GM18907 (cell line): Measurements from ENCODE around the gene CEP97.
"Not testable (repeated sequence)": the region's sequence is repeated elsewhere in the genome, so short reads cannot be mapped to it uniquely, and the experiment has no call there.

ENCODE experiments used
- ATAC-seq: cut with Tn5 transposase; IDR thresholded peaks from one replicate; pipeline ENCODE4 v1.9.1; 2021; ENCODE audit warnings: mild to moderate bottlenecking, moderate library complexity; ENCODE audit not compliant: unreplicated experiment

The CEP97 gene, protein sequence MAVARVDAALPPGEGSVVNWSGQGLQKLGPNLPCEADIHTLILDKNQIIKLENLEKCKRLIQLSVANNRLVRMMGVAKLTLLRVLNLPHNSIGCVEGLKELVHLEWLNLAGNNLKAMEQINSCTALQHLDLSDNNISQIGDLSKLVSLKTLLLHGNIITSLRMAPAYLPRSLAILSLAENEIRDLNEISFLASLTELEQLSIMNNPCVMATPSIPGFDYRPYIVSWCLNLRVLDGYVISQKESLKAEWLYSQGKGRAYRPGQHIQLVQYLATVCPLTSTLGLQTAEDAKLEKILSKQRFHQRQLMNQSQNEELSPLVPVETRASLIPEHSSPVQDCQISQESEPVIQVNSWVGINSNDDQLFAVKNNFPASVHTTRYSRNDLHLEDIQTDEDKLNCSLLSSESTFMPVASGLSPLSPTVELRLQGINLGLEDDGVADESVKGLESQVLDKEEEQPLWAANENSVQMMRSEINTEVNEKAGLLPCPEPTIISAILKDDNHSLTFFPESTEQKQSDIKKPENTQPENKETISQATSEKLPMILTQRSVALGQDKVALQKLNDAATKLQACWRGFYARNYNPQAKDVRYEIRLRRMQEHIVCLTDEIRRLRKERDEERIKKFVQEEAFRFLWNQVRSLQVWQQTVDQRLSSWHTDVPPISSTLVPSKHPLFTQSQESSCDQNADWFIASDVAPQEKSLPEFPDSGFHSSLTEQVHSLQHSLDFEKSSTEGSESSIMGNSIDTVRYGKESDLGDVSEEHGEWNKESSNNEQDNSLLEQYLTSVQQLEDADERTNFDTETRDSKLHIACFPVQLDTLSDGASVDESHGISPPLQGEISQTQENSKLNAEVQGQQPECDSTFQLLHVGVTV

DNA sequence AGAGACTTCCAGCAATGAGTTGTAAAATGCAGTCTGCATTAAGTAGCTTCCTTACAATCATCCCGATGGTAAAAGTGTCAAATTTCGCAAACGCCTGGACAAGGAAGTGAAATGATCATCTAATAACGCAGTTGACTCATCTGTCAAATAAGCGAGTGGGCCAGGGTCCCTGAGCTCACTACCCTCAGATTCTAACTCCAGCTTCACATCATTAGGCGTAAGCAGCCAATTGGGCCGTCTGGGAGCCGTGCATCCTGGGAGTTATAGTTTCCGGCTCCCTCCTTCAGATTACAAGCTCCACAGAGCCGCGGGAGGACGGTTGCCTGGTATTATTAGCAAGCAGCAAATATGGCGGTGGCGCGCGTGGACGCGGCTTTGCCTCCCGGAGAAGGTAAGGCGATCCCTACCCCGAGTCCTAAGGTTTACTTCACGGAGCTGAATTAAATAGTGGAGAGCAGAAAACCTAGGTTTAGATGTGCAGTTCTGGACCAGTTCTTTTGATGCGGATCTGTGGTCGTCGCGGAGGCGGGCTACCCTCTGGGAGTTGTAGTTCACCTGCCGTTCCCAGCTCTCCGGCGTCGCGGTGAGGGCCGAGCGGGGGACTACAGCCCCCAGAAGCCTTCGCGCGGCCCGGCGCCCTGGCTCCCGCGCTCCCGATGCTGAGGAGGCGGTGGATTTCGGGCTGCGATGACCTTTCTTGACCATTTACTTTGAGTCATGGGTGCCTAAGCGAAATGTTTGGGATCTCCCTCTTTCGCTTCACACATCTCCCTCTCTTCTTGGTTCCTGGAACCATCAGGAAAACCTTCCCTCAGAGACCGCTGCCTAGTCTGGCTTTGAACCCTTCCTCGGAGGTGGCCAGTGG lies at the start of gene CEP97:
CEP97 (plus strand) TSS at position 286 of the 865 bp plus-strand sequence; CDS start at position 349, 63 bp downstream.
- peak; percentile 93 for ATAC-seq

DNA sequence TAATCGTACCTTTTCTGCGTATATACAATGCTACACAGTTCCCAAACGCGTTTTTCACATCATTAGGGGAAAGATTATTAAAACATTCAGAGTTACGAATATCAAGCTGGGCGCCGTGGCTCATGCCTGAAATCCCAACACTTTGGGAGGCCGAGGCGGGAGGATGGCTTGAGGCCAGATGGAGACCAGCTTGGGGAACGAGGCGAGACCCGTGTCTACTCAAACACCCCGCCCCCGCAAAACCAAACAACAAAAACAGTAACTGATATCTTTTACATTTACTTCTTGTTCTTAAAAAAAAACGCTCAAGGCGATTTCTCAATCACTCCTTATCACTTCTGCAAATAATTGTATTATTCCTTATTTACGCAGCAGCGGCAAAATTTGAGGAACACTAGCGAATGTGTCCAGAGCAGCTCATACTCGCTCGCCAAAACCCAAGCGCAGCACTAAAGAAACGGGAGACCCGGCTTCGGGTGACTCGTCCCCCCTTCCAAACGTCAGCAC lies 48.7 kb upstream of the CEP97 start:
- ATAC-seq: no peak

DNA sequence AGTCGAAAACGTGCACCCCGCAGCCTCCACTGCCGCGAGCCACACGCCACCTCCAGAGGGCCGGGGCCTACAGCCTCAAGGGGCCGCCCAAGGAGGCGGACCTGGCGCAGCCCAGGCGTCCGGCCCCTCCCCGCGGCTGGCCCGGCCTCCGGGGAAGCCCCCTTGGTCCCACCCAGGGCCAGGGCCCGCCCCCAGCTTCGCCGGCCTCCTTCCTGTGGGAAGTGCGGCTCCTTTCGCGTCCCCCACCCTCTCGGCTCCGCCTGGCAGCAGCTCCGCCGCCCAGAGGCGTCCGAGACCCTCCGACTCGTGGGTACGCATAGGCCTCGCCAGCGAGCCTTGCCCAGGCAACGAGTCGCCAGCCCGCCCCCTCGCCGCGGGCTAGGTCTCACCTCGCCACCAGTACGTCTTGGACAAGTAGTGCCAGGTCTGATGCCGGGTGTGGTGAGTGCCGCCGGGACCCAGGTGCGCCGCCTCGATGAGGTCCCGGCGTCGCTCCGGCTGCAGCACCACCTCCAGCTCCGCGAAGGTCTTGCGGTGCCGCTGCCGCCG lies 48.1 kb upstream of the CEP97 start:
- peak; percentile 87 for ATAC-seq

DNA sequence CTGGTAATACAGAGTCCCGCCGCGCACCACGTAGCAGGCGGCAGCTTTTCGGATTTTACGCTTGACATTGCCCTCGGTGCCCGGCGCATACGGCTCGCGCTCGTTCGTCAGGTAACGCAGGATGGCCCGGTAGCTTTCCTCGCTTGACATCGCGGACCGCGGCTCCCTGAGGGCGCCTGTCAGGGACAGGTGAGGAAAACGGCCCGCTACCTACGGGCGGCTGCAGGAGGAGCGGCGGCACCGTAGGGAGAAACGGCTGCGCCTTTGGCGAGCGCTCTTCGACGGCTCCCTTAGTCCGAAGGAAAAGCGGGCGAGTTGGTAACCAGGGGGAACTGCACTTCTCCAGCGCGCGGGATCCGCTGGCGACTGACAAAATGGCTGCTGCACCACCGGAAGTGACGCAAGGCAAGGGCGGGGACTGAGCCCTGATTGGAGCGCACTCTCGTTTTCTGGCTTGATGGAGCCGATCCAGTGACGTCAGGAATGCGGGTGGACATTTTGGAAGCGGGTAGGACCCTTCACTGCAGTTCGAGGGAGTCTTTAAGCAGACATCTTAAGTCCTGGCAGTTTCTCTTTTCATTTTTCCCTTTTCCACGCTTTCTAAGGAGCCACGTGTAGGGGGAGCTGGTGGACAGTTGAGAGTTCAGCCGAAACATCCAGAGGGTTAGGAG lies 47.5 kb upstream of the CEP97 start, which contains the start of gene ZBTB11:
ZBTB11 (minus strand) TSS at position 368 of the 671 bp plus-strand sequence; CDS start at position 150, 218 bp downstream.
- peak; percentile 79 for ATAC-seq

DNA sequence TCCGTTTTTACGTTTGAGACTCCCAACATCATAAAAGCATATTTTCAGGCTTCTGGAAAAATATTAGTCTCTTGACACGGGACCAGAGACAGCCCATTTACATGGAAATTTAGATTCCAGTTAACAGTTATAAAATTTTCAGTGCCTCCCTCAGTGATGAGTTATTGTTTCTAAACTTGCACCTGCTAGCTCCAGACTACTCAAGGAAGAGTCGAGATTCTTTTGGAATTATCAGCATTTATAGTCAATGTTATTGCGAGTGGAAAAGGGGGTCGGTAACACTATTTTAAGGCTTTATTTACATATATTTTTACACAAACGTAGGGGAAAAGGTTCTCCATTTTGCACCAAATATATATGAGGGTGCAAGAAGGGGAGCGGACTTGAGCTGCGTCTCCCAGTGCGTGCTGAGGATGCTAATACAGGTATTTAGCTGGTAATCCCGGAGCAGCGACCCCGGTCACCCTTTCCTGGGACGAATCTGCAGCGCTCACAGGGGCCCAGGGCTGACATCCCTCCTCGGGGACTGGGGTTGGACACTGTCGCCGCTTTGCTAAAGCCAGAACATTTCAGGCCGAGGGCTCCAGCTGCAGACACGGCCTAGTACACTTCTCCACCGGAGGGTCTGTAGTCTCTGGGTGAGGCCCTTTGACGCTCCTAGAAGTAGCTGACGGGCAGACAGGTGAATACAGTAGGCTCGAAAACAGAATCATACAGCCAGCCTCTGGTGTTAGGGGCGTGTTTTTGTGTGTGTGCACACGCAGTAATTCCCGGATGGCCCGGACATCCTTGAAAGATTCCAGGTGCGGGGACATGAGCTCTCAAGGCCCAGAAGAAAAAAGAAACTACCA lies 46.8 kb upstream of the CEP97 start:
- ATAC-seq: no peak

DNA sequence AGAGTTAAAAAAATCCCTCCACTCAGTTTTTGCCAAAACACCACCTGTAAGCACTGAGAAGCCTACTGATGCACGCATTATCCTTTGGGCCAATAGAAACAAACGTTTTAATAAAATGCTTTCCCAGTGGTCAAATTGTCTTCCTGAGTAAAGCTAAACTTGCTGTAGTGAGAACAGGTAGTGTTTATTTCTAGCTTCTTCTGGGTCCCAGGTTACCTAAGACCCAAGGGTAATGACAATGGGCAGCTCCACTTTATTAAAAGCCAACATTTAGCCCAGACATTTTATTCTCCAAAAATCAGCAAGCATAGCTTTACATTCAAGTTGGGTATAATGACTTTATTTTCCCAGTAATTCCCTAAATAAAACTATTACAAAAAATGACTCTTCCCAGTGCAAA lies 45.6 kb upstream of the CEP97 start:
- not testable (repeated sequence) for ATAC-seq

DNA sequence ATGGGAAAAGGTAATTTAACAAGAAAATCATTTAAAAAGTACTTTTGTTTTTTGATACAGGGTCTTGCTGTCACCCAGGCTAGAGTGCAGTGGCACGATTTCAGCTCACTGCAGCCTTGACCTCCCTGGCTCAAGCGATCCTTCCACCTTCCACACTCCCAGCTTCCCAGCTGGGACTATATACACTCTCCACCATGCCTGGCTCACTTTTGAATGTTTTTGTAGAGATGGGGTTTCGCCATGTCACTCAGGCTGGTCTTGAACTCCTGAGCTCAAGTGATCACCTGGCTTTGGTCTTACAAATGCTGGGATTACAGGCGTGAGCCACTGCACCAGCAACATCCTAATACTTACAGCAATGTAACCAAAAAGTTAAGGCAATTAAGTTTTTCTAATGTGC lies 43.9 kb upstream of the CEP97 start:
- no peak for ATAC-seq

DNA sequence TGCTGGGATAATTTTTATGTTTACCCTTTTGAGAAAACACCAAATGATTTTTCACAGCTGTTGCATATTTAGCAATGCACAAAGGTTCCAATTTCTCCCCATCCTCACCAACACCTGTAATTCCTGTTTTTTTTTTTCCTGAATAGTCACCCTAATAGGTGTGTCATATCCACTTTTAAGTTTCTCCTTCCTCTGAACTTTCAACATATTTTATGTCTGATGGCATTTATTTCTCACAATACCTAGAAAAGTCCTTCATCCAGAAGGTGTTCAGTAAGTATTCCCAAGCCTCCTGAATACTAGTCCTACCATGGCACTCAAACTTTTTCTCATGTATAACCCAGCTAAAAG lies 39.4 kb upstream of the CEP97 start:
- no peak for ATAC-seq

DNA sequence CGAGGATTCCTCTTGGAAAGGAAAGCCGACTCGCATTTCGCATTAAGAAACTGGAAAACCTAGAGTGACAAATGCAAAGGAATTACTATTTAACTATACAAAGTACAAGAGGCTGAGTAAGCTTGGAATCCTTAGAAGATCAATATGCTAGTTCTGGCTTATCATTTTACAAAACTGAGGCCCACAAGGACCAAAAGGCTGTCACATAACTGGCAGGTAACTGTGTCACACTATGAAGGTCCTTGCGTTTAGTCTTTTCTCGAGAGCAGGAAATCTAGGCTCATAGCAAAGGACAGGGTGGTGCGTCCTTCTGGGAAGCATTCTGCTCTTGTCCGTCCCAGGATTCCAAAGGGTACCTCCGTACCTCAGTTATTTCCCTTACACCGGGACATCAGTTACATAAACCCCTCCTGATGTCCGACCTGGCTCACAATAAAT lies 38.5 kb upstream of the CEP97 start:
- ATAC-seq: no peak

DNA sequence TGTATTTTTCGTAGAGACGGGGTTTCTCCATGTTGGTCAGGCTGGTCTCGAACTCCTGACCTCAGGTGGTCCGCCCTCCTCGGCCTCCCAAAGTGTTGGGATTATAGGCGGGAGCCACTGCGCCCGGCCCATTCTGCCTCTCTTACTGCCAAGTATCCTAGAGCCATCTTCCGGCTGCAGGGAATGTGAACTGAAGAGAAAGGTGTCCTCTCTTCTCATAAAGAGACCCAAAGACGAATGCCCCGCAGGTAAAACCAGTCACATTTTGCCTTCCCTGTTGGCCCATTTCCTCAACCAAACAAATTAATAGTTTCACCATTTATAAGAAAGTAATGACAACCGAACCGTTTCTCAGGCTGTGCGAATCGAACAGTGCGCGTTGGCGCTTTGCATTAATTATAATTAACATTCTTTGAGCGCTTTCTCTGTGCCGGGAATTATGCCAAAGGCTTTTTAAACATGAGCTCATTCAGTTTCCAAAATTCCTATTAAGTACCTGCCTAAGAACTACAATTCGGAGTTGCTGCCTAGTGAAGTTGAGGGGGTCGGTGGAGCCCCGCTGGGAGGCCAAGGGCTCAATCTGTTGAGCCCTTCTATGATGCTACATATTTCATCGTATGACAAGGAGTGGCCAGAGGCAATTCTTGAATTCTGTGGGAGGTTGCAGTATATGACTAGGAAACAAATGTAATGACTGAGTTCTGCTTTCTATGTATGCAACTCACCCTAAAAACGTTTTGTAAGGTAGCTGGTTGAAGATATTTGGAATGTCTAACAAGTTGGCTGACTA lies 37.1 kb upstream of the CEP97 start:
- ATAC-seq: no peak

DNA sequence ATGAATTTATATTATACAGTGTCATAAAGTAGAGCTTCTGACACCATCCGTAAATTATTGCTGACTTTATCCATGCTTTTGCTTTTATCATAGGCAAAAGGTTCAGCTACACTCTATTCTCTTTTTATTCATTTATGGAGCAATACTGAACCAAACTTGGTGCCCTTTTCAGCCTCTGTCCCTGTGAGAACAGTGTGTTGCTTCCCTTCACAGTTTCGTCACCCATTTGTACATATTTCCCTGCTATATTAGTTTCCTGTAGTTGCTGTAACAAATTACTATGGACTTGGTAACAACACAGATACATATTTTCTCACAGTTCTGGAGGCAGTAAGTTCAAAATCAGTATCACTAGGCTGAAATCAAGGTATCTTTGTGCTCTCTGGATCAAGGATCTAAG lies 35.1 kb upstream of the CEP97 start:
- no peak for ATAC-seq

DNA sequence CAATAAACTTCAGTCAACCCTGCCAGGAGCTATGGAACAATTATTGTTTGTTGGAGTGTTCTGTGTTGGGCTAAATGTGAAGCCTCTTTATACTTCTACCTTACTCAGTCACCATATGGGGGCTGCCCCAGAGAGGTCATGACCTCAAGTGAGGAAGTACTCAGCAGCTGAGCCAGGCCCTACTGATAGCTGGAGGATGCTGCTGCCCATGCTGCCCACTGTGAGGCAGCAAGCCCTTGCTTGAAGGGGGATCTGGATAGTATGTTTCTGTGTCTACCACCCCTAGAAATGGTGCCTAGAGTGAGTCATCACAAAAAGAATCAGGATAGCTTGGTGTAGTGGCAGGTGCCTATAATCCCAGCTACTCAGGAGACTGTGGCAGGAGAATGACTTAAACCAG lies 33.4 kb upstream of the CEP97 start:
- peak; percentile 53 for ATAC-seq

DNA sequence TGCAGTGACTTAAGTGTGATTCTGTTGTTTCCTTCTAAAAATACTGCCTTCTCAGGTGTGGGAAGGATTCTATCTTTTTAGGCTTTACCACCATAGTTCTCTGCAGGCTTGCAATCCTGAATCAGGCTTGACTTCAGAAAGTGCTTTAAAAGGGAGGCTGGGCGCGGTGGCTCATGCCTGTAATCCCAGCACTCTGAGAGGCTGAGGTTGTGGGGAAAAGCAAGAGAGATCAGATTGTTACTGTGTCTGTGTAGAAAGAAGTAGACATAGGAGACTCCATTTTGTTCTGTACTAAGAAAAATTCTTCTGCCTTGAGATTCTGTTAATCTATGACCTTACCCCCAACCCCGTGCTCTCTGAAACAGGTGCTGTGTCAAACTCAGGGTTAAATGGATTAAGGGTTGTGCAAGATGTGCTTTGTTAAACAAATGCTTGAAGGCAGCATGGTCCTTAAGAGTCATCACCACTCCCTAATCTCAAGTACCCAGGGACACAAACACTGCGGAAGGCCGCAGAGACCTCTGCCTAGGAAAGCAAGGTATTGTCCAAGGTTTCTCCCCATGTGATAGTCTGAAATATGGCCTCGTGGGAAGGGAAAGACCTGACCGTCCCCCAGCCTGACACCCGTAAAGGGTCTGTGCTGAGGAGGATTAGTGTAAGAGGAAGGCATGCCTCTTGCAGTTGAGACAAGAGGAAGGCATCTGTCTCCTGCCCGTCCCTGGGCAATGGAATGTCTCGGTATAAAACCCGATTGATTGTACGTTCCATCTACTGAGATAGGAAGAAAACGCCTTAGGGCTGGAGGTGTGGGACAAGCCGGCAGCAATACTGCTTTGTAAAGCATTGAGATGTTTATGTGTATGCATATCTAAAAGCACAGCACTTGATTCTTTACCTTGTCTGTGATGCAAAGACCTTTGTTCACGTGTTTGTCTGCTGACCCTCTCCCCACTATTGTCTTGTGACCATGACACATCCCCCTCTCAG lies 32.4 kb upstream of the CEP97 start:
- not testable (repeated sequence) for ATAC-seq

DNA sequence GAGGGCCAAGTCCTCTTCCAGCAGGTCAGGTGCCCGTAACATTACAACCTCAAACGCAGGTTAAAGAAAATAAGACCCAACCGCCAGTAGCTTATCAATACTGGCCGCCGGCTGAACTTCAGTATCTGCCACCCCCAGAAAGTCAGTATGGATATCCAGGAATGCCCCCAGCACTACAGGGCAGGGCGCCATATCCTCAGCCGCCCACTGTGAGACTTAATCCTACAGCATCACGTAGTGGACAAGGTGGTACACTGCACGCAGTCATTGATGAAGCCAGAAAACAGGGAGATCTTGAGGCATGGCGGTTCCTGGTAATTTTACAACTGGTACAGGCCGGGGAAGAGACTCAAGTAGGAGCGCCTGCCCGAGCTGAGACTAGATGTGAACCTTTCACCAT lies 30.9 kb upstream of the CEP97 start:
- ATAC-seq: peak; percentile 80

DNA sequence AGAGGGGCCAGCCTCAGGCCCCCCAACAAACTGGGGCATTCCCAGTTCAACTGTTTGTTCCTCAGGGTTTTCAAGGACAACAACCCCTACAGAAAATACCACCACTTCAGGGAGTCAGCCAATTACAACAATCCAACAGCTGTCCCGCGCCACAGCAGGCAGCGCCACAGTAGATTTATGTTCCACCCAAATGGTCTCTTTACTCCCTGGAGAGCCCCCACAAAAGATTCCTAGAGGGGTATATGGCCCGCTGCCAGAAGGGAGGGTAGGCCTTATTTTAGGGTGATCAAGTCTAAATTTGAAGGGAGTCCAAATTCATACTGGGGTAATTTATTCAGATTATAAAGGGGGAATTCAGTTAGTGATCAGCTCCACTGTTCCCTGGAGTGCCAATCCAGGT lies 29.6 kb upstream of the CEP97 start:
- ATAC-seq: not testable (repeated sequence)

DNA sequence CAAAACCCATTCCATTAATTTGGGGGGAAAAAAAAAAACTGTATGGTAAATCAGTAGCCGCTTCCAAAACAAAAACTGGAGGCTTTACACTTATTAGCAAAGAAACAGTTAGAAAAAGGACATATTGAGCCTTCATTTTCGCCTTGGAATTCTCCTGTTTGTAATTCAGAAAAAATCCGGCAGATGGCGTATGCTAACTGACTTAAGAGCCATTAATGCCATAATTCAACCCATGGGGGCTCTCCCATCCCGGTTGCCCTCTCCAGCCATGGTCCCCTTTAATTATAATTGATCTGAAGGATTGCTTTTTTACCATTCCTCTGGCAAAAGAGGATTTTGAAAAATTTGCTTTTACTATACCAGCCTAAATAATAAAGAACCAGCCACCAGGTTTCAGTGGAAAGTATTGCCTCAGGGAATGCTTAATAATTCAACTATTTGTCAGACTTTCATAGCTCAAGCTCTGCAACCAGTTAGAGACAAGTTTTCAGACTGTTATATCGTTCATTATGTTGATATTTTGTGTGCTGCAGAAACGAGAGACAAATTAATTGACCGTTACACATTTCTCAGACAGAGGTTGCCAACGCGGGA lies 28.5 kb upstream of the CEP97 start:
- no peak for ATAC-seq
